GM23338 (cell line): ENCODE results near the gene FARS2. TPM values are rescaled to one million over a fixed set of nuclear protein-coding genes. Genes with fewer than 3 reads are reported as not detected.

Experiments
- ATAC-seq: fragments of 200-7000 bp; cut with Tn5 transposase; 3 replicates; pipeline ENCODE4 v1.9.1; 2020
- DNase-seq: peaks from one replicate; pipeline ENCODE4 v3.0.0-alpha.2; 2015; ENCODE audit warnings: low spot score
- H2AFZ ChIP-seq: fragments of 200-600 bp; sonication (generic); 2 replicates; pipeline ENCODE4 v1.8.0; 2016; ENCODE audit warnings: antibody characterized with exemption, mild to moderate bottlenecking, moderate library complexity
- H3F3A ChIP-seq: fragments of 200-600 bp; sonication (generic); replicated peaks from 2 replicates; pipeline ENCODE4 v1.8.0; 2017; ENCODE audit warnings: antibody characterized with exemption, mixed run types, low read depth
- H3K27ac ChIP-seq: fragments of 200-600 bp; sonication (generic); 2 replicates; pipeline ENCODE4 v1.6.1; 2016; ENCODE audit warnings: low read depth
- H3K27me3 ChIP-seq: fragments of 200-600 bp; sonication (generic); 2 replicates; pipeline ENCODE4 v1.8.0; 2016; ENCODE audit warnings: mild to moderate bottlenecking, mixed run types, moderate library complexity; ENCODE audit not compliant: insufficient read depth
- H3K36me3 ChIP-seq: fragments of 200-600 bp; sonication (generic); 2 replicates; pipeline ENCODE4 v1.8.0; 2016; ENCODE audit warnings: mild to moderate bottlenecking; ENCODE audit not compliant: insufficient read depth
- H3K4me1 ChIP-seq: fragments of 200-600 bp; sonication (generic); 2 replicates; pipeline ENCODE4 v1.8.0; 2016; ENCODE audit warnings: mild to moderate bottlenecking, moderate library complexity; ENCODE audit not compliant: insufficient read depth
- H3K4me2 ChIP-seq: fragments of 200-600 bp; sonication (generic); 2 replicates; pipeline ENCODE4 v1.7.1; 2017; ENCODE audit warnings: mixed run types
- H3K4me3 ChIP-seq: fragments of 200-600 bp; sonication (generic); 2 replicates; pipeline ENCODE4 v1.6.1; 2016; ENCODE audit warnings: mixed run types
- H3K79me2 ChIP-seq: fragments of 200-600 bp; sonication (generic); replicated peaks from 2 replicates; pipeline ENCODE4 v1.8.0; 2017; ENCODE audit warnings: mild to moderate bottlenecking; ENCODE audit not compliant: insufficient read depth
- H3K9me2 ChIP-seq: fragments of 200-600 bp; sonication (generic); 2 replicates; pipeline ENCODE4 v1.8.0; 2017; ENCODE audit not compliant: insufficient read depth
- H4K20me1 ChIP-seq: fragments of 200-600 bp; sonication (generic); replicated peaks from 2 replicates; pipeline ENCODE4 v1.8.0; 2017; ENCODE audit warnings: mild to moderate bottlenecking; ENCODE audit not compliant: insufficient read depth
- H3K27ac Mint-ChIP-seq: 2 replicates; pipeline ENCODE4 v1.8.0; 2020; ENCODE audit warnings: inconsistent platforms, mild to moderate bottlenecking, moderate library complexity, mixed read lengths
- H3K27me3 Mint-ChIP-seq: 3 replicates; pipeline ENCODE4 v1.8.0; 2022; ENCODE audit warnings: low read depth, mild to moderate bottlenecking, moderate library complexity, mixed read lengths, inconsistent platforms; ENCODE audit not compliant: insufficient read depth, poor library complexity
- H3K36me3 Mint-ChIP-seq: 3 replicates; pipeline ENCODE4 v1.8.0; 2021; ENCODE audit warnings: low read depth, mild to moderate bottlenecking, inconsistent platforms, moderate library complexity, mixed read lengths
- H3K4me1 Mint-ChIP-seq: 3 replicates; pipeline ENCODE4 v1.8.0; 2020; ENCODE audit warnings: mild to moderate bottlenecking, inconsistent platforms, mixed read lengths
- H3K4me3 Mint-ChIP-seq: 3 replicates; pipeline ENCODE4 v1.8.0; 2021; ENCODE audit warnings: moderate library complexity, mild to moderate bottlenecking, inconsistent platforms, mixed read lengths
- H3K9me3 Mint-ChIP-seq: 3 replicates; pipeline ENCODE4 v1.8.0; 2020; ENCODE audit warnings: moderate library complexity, mild to moderate bottlenecking, inconsistent platforms, mixed read lengths
- CREB1 ChIP-seq: fragments of 250-450 bp; sonication (Bioruptor Pico); IDR thresholded peaks from 2 replicates; pipeline ENCODE4 v1.5.0; 2020; ENCODE audit warnings: low read depth, mild to moderate bottlenecking, moderate library complexity
- EZH2phosphoT487 ChIP-seq: fragments of 200-600 bp; sonication (generic); IDR thresholded peaks from one replicate; pipeline ENCODE4 v1.8.1; 2018; ENCODE audit warnings: antibody characterized with exemption; ENCODE audit not compliant: unreplicated experiment
- JUNB ChIP-seq: IDR thresholded peaks from one replicate; pipeline ENCODE4 v1.6.1; 2016; ENCODE audit warnings: antibody characterized with exemption; ENCODE audit not compliant: unreplicated experiment
- NANOG ChIP-seq: IDR thresholded peaks from 2 replicates; pipeline ENCODE4 v1.6.1; 2016; ENCODE audit warnings: antibody characterized with exemption, borderline replicate concordance
- STAT1 ChIP-seq: IDR thresholded peaks from one replicate; pipeline ENCODE4 v1.6.1; 2016; ENCODE audit warnings: antibody characterized with exemption; ENCODE audit not compliant: unreplicated experiment
- ZNF114 ChIP-seq: fragments of 250-450 bp; sonication (Bioruptor Pico); IDR thresholded peaks from 2 replicates; pipeline ENCODE4 v1.5.0; 2020; ENCODE audit warnings: mild to moderate bottlenecking, moderate library complexity
- ZNF331 ChIP-seq: fragments of 250-450 bp; sonication (Bioruptor Pico); IDR thresholded peaks from 2 replicates; pipeline ENCODE4 v1.5.0; 2020; ENCODE audit warnings: low read depth, mild to moderate bottlenecking, moderate library complexity
- polyA plus RNA-seq: library from polyadenylated mRNA; unstranded; fragments of >200 nt; fragmentation: Nextera tagmentation; extraction: Ambion mirVana; gene quantifications from 2 replicates; pipeline ENCODE4 v1.2.1, GENCODE V29; 2016
- total RNA-seq: library from RNA; depleted of rRNA; stranded (reverse); fragments of >200 nt; shearing (Covaris generic); gene quantifications from 2 replicates; pipeline ENCODE4 v1.2.3, GENCODE V29; 2014
- TF ChIP-seq, protein P1 (sequence below), 2 experiments: fragments of 200-600 bp in 1 of 2; sonication (generic) in 1 of 2; conservative IDR thresholded peaks; 2 replicates each; pipeline versions ENCODE4 v1.5.1 to v1.6.1; 2016 to 2017; ENCODE audit warnings: antibody characterized with exemption in 2 of 2, low read depth in 2 of 2, mild to moderate bottlenecking in 2 of 2, moderate library complexity in 1 of 2
- TF ChIP-seq, protein P2 (sequence below): IDR thresholded peaks from 2 replicates; pipeline ENCODE4 v1.6.1; 2016; ENCODE audit warnings: antibody characterized with exemption
- TF ChIP-seq, protein P3 (sequence below): IDR thresholded peaks from one replicate; pipeline ENCODE4 v1.6.1; 2018; ENCODE audit warnings: antibody characterized with exemption; ENCODE audit not compliant: unreplicated experiment

The FARS2 gene
- total and polyA plus RNA-seq, 2 experiments from 2014 or later: 7.6 to 19.0 TPM

DNA sequence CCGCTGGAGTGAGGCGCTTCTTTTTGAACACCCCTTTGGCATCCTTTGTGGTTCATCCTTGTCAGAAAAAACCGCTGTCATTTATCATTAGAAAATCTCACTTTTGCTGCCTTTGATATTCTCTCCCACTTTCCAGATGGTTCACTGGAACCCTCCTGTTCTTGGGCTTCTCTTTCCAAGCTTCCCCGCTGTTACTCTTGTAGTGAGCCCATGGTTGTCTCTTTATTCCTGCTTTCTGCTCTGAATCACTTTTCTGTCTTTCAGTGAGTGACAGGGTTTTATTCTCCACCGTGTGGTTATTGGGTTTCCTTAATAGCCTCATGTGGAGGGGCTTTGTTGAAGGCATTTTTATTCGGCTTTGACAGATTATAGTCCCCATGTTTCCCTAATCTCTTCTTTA is 117.0 kb downstream of the FARS2 start:
- peaks cover 10% of the 10 kb centered on the region for H3K4me1 Mint-ChIP-seq
- Histone ChIP-seq H3K27me3 (no peaks in the 10 kb centered on the region), H3K4me3 (no peak overlapping the region), H2AFZ (no peak overlapping the region), H3K79me2 (no peaks in the 10 kb centered on the region), H4K20me1 (peaks cover 6% of the 10 kb centered on the region), H3F3A (no peaks in the 10 kb centered on the region), H3K27ac (no peak overlapping the region), H3K9me2 (no peaks in the 10 kb centered on the region), H3K4me1 (no peaks in the 10 kb centered on the region), H3K36me3 (no peaks in the 10 kb centered on the region), H3K4me2 (no peak overlapping the region)
- H3K9me3 Mint-ChIP-seq: no peaks in the 10 kb centered on the region
- peak overlapping the region; percentile 0; the same call in 1 of the 2 replicates for H3K27ac Mint-ChIP-seq
- ATAC-seq (peak; percentile 81), DNase-seq (peak; percentile 16)
- no peaks in the 10 kb centered on the region for H3K36me3 Mint-ChIP-seq
- H3K4me3 Mint-ChIP-seq: no peak overlapping the region
- TF ChIP-seq ZNF114 (CRISPR knock-in tag) (no peak), ZNF331 (CRISPR knock-in tag) (no peak), CREB1 (CRISPR knock-in tag) (no peak), NANOG (no peak), JUNB (no peak)
- TF ChIP-seq, protein P1, sequence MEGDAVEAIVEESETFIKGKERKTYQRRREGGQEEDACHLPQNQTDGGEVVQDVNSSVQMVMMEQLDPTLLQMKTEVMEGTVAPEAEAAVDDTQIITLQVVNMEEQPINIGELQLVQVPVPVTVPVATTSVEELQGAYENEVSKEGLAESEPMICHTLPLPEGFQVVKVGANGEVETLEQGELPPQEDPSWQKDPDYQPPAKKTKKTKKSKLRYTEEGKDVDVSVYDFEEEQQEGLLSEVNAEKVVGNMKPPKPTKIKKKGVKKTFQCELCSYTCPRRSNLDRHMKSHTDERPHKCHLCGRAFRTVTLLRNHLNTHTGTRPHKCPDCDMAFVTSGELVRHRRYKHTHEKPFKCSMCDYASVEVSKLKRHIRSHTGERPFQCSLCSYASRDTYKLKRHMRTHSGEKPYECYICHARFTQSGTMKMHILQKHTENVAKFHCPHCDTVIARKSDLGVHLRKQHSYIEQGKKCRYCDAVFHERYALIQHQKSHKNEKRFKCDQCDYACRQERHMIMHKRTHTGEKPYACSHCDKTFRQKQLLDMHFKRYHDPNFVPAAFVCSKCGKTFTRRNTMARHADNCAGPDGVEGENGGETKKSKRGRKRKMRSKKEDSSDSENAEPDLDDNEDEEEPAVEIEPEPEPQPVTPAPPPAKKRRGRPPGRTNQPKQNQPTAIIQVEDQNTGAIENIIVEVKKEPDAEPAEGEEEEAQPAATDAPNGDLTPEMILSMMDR (conservative IDR thresholded peaks at IDR 0.05; ENCODE audit: low read depth in 2 of 2): no peak
- H3K27me3 Mint-ChIP-seq: no peaks in the 10 kb centered on the region

DNA sequence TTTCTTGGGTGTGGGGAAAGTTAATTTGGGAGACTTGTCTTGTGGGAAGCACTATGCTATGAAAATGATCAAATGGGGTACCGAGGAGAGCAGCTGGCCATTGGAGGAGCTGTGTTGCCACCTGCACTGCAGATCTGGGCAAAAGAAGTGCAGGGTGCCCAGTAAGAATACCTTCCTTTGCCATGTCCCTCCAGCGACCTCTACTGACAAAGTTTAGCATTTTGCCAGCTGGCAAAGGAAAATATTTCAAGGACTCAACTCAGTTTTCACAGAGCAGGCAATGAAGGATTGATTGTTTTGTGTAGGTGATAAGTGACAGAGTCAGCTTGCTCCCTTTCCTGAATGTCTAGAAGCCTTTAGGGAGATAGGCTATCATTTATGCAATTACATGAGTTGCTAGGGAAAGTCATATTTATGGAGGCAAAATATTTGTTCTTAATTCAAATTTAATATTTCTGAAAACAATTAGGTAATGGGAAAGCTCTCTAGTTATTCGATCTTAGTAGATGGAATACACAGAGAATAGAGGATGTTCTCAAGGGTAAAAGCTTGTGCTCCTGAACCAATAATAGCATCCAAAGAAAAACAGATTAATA is 118.4 kb downstream of the FARS2 start:
- no peak overlapping the region for H2AFZ ChIP-seq
- H3K36me3 Mint-ChIP-seq: no peaks in the 10 kb centered on the region
- no peak overlapping the region for H3K4me2 ChIP-seq
- no peaks in the 10 kb centered on the region for H3K36me3 ChIP-seq
- TF ChIP-seq JUNB: no peak
- TF ChIP-seq STAT1: no peak
- TF ChIP-seq, protein P1 (conservative IDR thresholded peaks at IDR 0.05; ENCODE audit: low read depth in 2 of 2): peak; percentile 88
- TF ChIP-seq, protein P2, sequence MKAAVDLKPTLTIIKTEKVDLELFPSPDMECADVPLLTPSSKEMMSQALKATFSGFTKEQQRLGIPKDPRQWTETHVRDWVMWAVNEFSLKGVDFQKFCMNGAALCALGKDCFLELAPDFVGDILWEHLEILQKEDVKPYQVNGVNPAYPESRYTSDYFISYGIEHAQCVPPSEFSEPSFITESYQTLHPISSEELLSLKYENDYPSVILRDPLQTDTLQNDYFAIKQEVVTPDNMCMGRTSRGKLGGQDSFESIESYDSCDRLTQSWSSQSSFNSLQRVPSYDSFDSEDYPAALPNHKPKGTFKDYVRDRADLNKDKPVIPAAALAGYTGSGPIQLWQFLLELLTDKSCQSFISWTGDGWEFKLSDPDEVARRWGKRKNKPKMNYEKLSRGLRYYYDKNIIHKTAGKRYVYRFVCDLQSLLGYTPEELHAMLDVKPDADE: no peak
- no peak for TF ChIP-seq NANOG
- no peak for TF ChIP-seq EZH2phosphoT487
- TF ChIP-seq, protein P3, sequence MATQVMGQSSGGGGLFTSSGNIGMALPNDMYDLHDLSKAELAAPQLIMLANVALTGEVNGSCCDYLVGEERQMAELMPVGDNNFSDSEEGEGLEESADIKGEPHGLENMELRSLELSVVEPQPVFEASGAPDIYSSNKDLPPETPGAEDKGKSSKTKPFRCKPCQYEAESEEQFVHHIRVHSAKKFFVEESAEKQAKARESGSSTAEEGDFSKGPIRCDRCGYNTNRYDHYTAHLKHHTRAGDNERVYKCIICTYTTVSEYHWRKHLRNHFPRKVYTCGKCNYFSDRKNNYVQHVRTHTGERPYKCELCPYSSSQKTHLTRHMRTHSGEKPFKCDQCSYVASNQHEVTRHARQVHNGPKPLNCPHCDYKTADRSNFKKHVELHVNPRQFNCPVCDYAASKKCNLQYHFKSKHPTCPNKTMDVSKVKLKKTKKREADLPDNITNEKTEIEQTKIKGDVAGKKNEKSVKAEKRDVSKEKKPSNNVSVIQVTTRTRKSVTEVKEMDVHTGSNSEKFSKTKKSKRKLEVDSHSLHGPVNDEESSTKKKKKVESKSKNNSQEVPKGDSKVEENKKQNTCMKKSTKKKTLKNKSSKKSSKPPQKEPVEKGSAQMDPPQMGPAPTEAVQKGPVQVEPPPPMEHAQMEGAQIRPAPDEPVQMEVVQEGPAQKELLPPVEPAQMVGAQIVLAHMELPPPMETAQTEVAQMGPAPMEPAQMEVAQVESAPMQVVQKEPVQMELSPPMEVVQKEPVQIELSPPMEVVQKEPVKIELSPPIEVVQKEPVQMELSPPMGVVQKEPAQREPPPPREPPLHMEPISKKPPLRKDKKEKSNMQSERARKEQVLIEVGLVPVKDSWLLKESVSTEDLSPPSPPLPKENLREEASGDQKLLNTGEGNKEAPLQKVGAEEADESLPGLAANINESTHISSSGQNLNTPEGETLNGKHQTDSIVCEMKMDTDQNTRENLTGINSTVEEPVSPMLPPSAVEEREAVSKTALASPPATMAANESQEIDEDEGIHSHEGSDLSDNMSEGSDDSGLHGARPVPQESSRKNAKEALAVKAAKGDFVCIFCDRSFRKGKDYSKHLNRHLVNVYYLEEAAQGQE: no peak
- no peaks in the 10 kb centered on the region for H3K27me3 ChIP-seq
- peaks cover 13% of the 10 kb centered on the region for H3K4me1 Mint-ChIP-seq
- ATAC-seq (peak; percentile 85), DNase-seq (peak; percentile 84)
- H3K9me2 ChIP-seq: no peaks in the 10 kb centered on the region
- no peaks in the 10 kb centered on the region for H3K27me3 Mint-ChIP-seq
- H3K4me3 Mint-ChIP-seq: no peak overlapping the region
- H3K4me3 ChIP-seq: no peak overlapping the region
- no peaks in the 10 kb centered on the region for H3F3A ChIP-seq
- H3K27ac ChIP-seq: no peak overlapping the region
- peaks cover 5% of the 10 kb centered on the region; the same call in 1 of the 2 replicates for H3K79me2 ChIP-seq
- no peak overlapping the region for H3K27ac Mint-ChIP-seq
- H3K4me1 ChIP-seq: no peaks in the 10 kb centered on the region
- H3K9me3 Mint-ChIP-seq: no peaks in the 10 kb centered on the region
- H4K20me1 ChIP-seq: peaks cover 6% of the 10 kb centered on the region
